Adrenal gland (tissue), 5 donors: ENCODE measurements around the gene ARVCF.

Source experiments
- POLR2A ChIP-seq, 2 donors: fragments of 450-650 bp; IDR thresholded peaks; one replicate each; pipeline ENCODE4 v1.6.1; 2017; ENCODE audit warnings: antibody characterized with exemption in 2 of 2, mild to moderate bottlenecking in 2 of 2, moderate library complexity in 1 of 2
- TF ChIP-seq, protein P1 (sequence below), 6 experiments: fragments of 450-650 bp in 4 of 6; fragments of 200-600 bp in 2 of 6; sonication (generic) in 1 of 6; IDR thresholded peaks; 1 replicate in 5 of 6; 2 replicates in 1 of 6; pipeline versions ENCODE4 v1.5.1 to v1.8.0; 2016 to 2021; ENCODE audit warnings: antibody characterized with exemption in 6 of 6, mild to moderate bottlenecking in 2 of 6, moderate library complexity in 1 of 6
- donor health status: DM: no; HTN: no; CAD: no.

- TF ChIP-seq, protein P1, sequence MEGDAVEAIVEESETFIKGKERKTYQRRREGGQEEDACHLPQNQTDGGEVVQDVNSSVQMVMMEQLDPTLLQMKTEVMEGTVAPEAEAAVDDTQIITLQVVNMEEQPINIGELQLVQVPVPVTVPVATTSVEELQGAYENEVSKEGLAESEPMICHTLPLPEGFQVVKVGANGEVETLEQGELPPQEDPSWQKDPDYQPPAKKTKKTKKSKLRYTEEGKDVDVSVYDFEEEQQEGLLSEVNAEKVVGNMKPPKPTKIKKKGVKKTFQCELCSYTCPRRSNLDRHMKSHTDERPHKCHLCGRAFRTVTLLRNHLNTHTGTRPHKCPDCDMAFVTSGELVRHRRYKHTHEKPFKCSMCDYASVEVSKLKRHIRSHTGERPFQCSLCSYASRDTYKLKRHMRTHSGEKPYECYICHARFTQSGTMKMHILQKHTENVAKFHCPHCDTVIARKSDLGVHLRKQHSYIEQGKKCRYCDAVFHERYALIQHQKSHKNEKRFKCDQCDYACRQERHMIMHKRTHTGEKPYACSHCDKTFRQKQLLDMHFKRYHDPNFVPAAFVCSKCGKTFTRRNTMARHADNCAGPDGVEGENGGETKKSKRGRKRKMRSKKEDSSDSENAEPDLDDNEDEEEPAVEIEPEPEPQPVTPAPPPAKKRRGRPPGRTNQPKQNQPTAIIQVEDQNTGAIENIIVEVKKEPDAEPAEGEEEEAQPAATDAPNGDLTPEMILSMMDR (IDR thresholded peaks at IDR 0.05), result no peak
- TF ChIP-seq POLR2A (IDR thresholded peaks at IDR 0.05), result no peak
Observed at GRCh38 chr22:20022978-20023613, 6.5 kb upstream of the ARVCF start.
